Midbrain (tissue), 1 donor: ENCODE results near the gene YIPF2.
"Not testable (repeated sequence)": the region's sequence is repeated elsewhere in the genome, so short reads cannot be mapped to it uniquely, and the experiment has no call there.

Experiments
- DNase-seq: peaks from one replicate; lab custom pipeline; 2025; lab: John Stamatoyannopoulos, UW

The YIPF2 gene

GRCh38 chr19:10928563-10929401, at the start of gene YIPF2, which contains the start of gene TIMM29:
Gene YIPF2, minus strand, starts transcription at chr19:10928639. Its CDS starts 229 bp downstream, at chr19:10928410.
Gene TIMM29, plus strand, starts transcription at chr19:10928811. Its CDS starts 12 bp downstream, at chr19:10928823.
- peak; percentile 98 for DNase-seq

GRCh38 chr19:10977742-10978092, 49.3 kb upstream of the YIPF2 start:
- no peak for DNase-seq

- no peak for DNase-seq
Observed at GRCh38 chr19:10976131-10976892, 47.9 kb upstream of the YIPF2 start.

- no peak for DNase-seq
Observed at GRCh38 chr19:10975374-10976130, 47.1 kb upstream of the YIPF2 start.

GRCh38 chr19:10971107-10971726, 42.8 kb upstream of the YIPF2 start:
- DNase-seq: no peak

GRCh38 chr19:10968527-10969135, 40.2 kb upstream of the YIPF2 start:
- DNase-seq: no peak

- no peak for DNase-seq
Observed at GRCh38 chr19:10966809-10967208, 38.4 kb upstream of the YIPF2 start.

GRCh38 chr19:10965398-10965797, 37.0 kb upstream of the YIPF2 start:
- no peak for DNase-seq

GRCh38 chr19:10964903-10965302, 36.5 kb upstream of the YIPF2 start:
- DNase-seq: no peak

- DNase-seq: no peak
Observed at GRCh38 chr19:10963865-10964264, 35.4 kb upstream of the YIPF2 start.

GRCh38 chr19:10962863-10963262, 34.4 kb upstream of the YIPF2 start:
- DNase-seq: no peak

GRCh38 chr19:10961073-10961860, 32.8 kb upstream of the YIPF2 start:
- no peak for DNase-seq

- DNase-seq: peak; percentile 96
Observed at GRCh38 chr19:10960314-10961072, 32.1 kb upstream of the YIPF2 start, which contains the start of gene SMARCA4. Gene SMARCA4, plus strand, starts transcription at chr19:10961030. Its CDS starts 23,122 bp downstream, at chr19:10984152.

- DNase-seq: not testable (repeated sequence)
Observed at GRCh38 chr19:10959277-10959968, 31.0 kb upstream of the YIPF2 start.

GRCh38 chr19:10952809-10953208, 24.4 kb upstream of the YIPF2 start:
- DNase-seq: no peak

GRCh38 chr19:10946958-10947657, 18.7 kb upstream of the YIPF2 start:
- DNase-seq: no peak

- no peak for DNase-seq
Observed at GRCh38 chr19:10945264-10945663, 16.8 kb upstream of the YIPF2 start.

- DNase-seq: not testable (repeated sequence)
Observed at GRCh38 chr19:10943412-10943811, 15.0 kb upstream of the YIPF2 start.
